ENCODE data around the gene RBFA. TPM values are rescaled to one million over a fixed set of nuclear protein-coding genes. Genes with fewer than 3 reads are reported as not detected.
"Not testable (repeated sequence)": the region's sequence is repeated elsewhere in the genome, so short reads cannot be mapped to it uniquely, and the experiment has no call there.

RBFA gene
- total RNA-seq, 1 experiment from 2014 or later: 45.3 TPM

DNA sequence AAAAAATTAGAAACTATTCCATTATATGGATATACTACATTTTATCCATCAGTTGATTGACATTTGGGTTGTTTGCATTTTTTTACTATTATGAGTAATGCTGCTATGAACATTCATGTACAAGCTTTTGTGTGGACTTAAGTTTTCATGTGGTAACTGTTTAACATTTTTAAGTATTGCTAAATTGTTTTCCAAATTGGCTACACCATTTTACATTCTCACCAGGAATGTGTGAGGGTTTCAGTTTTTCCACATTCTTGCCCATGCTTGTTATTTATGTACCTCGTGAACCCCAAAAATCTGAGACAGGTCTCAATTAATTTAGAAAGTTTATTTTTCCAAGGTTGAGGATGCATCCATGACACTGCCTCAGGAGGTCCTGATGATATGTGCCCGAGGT is 42.7 kb upstream of the RBFA start:
- no TSS peak for BruUV-seq (replicated peaks)
- peaks cover 7% of the 10 kb centered on the region; the same call in 1 of the 2 replicates for H4K20me1 ChIP-seq (ENCODE audit: insufficient read depth)
- H3K79me2 ChIP-seq (ENCODE audit: insufficient read depth, low read length): peaks cover 18% of the 10 kb centered on the region
- no peak overlapping the region for H3K9ac ChIP-seq (ENCODE audit: low read length)
- no peak overlapping the region for H3K4me3 ChIP-seq (replicated peaks in 1 of 2; ENCODE audit: low read depth in 1 of 2, low read length in 2 of 2)
- H2AFZ ChIP-seq (ENCODE audit: low read depth, low read length, poor library complexity, severe bottlenecking): no peak overlapping the region
- CTCF ChIA-PET: no interaction called here
- H3K27ac ChIP-seq (ENCODE audit: low read depth, low read length): no peak overlapping the region
- H3K27me3 ChIP-seq (ENCODE audit: insufficient read depth, low read length): no peaks in the 10 kb centered on the region
- POLR2A ChIA-PET: no interaction called here
- H3K4me2 ChIP-seq (ENCODE audit: low read length): no peak overlapping the region
- H3K36me3 ChIP-seq (ENCODE audit: control insufficient read depth in 1 of 2, insufficient read depth in 2 of 2, low read length in 2 of 2): peaks cover 0 to 4% of the 10 kb centered on the region in 2 experiments; a peak in 1 of 4 replicates
- H3K9me2 ChIP-seq (ENCODE audit: insufficient read depth): no peaks in the 10 kb centered on the region
- peaks cover 8 to 16% of the 10 kb centered on the region in 2 experiments for H3K4me1 ChIP-seq (ENCODE audit: control insufficient read depth in 1 of 2, insufficient read depth in 2 of 2, low read length in 2 of 2)
- RAD21 ChIA-PET (ENCODE audit: low non-redundant PET in 1 of 2, low total read pairs in 2 of 2, uncharacterized antibody in 2 of 2, unreplicated experiment in 2 of 2): no interaction called here
- DNase-seq (ENCODE audit: low read depth, low spot score) (no peak), ATAC-seq (no peak)
- intact Hi-C loops (cut with micrococcal nuclease): no loop called here
- TF ChIP-seq SIN3A (IDR thresholded peaks at IDR 0.05; ENCODE audit: low read depth) (no peak), EGR1 (IDR thresholded peaks at IDR 0.05; ENCODE audit: low read depth) (no peak), EZH2phosphoT487 (IDR thresholded peaks at IDR 0.05; ENCODE audit: borderline replicate concordance) (no peak), REST (IDR thresholded peaks at IDR 0.05; ENCODE audit: low read depth) (no peak), ELF1 (IDR thresholded peaks at IDR 0.05; ENCODE audit: borderline replicate concordance, low read depth) (no peak), MAX (IDR thresholded peaks at IDR 0.05) (no peak), RAD21 (IDR thresholded peaks at IDR 0.05; ENCODE audit: low read depth) (no peak), EZH2 (IDR thresholded peaks at IDR 0.05) (no peak), ZNF274 (IDR thresholded peaks at IDR 0.05; ENCODE audit: low read depth, low read length) (no peak), FOSL1 (IDR thresholded peaks at IDR 0.05; ENCODE audit: low read depth) (no peak), SP1 (IDR thresholded peaks at IDR 0.05; ENCODE audit: low read depth) (no peak), POLR2AphosphoS5 (IDR thresholded peaks at IDR 0.05; ENCODE audit: low read depth, low read length) (no peak), CBX3 (IDR thresholded peaks at IDR 0.05; ENCODE audit: low read depth) (no peak), JUND (IDR thresholded peaks at IDR 0.05) (no peak), YY1 (IDR thresholded peaks at IDR 0.05; ENCODE audit: extremely low read depth, insufficient replicate concordance, low read depth, low read length) (no peak), TCF7L2 (IDR thresholded peaks at IDR 0.05; ENCODE audit: borderline replicate concordance, extremely low read depth, insufficient read depth, insufficient read length) (no peak), CTCF (IDR thresholded peaks at IDR 0.05 in 2 of 3, conservative IDR thresholded peaks at IDR 0.05 in 1 of 3; ENCODE audit: borderline replicate concordance in 1 of 3, insufficient read depth in 1 of 3, low read depth in 2 of 3, low read length in 2 of 3) (no peak)
- TF ChIP-seq, protein P1, sequence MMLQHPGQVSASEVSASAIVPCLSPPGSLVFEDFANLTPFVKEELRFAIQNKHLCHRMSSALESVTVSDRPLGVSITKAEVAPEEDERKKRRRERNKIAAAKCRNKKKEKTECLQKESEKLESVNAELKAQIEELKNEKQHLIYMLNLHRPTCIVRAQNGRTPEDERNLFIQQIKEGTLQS (IDR thresholded peaks at IDR 0.05): no peak
- H3K9me3 ChIP-seq (ENCODE audit: control insufficient read depth in 1 of 2, insufficient read depth in 1 of 2, low read depth in 1 of 2, low read length in 2 of 2): no peaks in the 10 kb centered on the region

- H4K20me1 ChIP-seq (ENCODE audit: insufficient read depth); H3K4me2 ChIP-seq (ENCODE audit: low read length); CTCF ChIA-PET; H3K27me3 ChIP-seq (ENCODE audit: insufficient read depth, low read length); DNase-seq (ENCODE audit: low read depth, low spot score); H3K4me3 ChIP-seq (replicated peaks in 1 of 2; ENCODE audit: low read depth in 1 of 2, low read length in 2 of 2); H3K9me3 ChIP-seq (ENCODE audit: control insufficient read depth in 1 of 2, insufficient read depth in 1 of 2, low read depth in 1 of 2, low read length in 2 of 2); ATAC-seq; H3K4me1 ChIP-seq (ENCODE audit: control insufficient read depth in 1 of 2, insufficient read depth in 2 of 2, low read length in 2 of 2); POLR2A ChIA-PET; H3K9me2 ChIP-seq (ENCODE audit: insufficient read depth); intact Hi-C loops (cut with micrococcal nuclease); H3K36me3 ChIP-seq (ENCODE audit: control insufficient read depth in 1 of 2, insufficient read depth in 2 of 2, low read length in 2 of 2); BruUV-seq (replicated peaks); H3K9ac ChIP-seq (ENCODE audit: low read length); RAD21 ChIA-PET (ENCODE audit: low non-redundant PET in 1 of 2, low total read pairs in 2 of 2, uncharacterized antibody in 2 of 2, unreplicated experiment in 2 of 2); H3K27ac ChIP-seq (ENCODE audit: low read depth, low read length); H2AFZ ChIP-seq (ENCODE audit: low read depth, low read length, poor library complexity, severe bottlenecking); H3K79me2 ChIP-seq (ENCODE audit: insufficient read depth, low read length): not testable (repeated sequence)
Observed at GRCh38 chr18:79999701-80000100, 34.5 kb upstream of the RBFA start.

Measured in HCT116 (cell line).